GM21619 (cell line): ENCODE data around the gene CUEDC1.
A peak's percentile ranks its signal among the peaks of the same experiment; 100 is the strongest.

Source experiments
- ATAC-seq: cut with Tn5 transposase; IDR thresholded peaks from one replicate; pipeline ENCODE4 v1.9.1; 2021; ENCODE audit not compliant: unreplicated experiment

Gene CUEDC1

DNA sequence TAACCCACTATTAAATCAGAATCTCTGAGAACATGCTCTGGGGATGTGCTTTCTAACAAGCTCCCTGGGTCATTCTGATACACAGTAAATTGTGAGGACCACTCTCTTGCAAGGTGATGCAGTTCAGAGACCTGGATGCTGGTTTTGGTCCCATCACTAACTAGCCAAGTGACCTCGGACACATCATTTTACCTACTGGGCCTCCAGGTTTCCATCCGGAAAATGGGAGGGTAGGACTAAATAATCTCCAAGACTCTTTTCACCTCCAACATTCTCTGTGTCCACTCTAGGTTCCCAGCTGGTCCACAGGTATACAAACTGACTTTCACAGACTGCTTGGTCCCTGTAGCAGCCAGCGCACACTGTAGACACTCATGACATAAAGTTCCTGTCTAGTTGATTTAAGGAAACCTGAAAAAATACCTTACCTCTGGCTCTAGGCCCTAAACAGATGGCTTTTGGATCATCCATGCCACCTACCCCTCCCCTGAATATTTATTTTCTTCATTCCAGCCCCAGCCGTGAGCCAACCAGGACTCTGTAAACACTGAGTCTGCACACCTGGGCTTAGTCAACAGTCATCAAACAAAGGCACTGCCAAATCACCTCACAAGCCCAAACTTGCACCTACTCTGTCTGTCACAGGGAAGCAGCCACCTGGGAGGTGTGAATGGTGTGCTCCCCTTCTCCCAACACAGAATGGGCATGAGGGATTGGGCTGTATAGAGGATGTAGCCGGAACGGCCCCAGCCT, 54.0 kb downstream of the CUEDC1 start:
- ATAC-seq: no peak

- ATAC-seq: no peak
These were observed 55.4 kb downstream of the CUEDC1 start for GRCh38 chr17:57899822-57900221.

DNA sequence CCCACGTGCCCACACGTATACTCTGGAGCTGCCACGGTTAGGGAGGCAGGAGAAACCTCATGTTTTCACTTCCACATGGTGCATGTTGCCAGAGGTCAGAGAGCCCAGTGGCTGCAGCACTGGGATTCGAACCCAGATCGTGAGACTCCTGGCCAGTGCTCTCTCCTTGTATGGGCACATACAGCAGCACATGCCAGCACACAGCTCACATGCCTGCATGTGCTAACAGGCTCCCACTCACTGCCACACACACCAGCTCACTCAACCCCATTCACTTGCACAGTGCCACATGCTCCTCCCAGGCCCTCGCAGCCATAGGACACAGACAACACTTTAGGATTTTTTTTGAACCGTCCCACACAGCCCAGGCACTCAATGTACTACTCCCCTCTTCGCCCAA, 55.8 kb downstream of the CUEDC1 start:
- ATAC-seq: no peak

DNA sequence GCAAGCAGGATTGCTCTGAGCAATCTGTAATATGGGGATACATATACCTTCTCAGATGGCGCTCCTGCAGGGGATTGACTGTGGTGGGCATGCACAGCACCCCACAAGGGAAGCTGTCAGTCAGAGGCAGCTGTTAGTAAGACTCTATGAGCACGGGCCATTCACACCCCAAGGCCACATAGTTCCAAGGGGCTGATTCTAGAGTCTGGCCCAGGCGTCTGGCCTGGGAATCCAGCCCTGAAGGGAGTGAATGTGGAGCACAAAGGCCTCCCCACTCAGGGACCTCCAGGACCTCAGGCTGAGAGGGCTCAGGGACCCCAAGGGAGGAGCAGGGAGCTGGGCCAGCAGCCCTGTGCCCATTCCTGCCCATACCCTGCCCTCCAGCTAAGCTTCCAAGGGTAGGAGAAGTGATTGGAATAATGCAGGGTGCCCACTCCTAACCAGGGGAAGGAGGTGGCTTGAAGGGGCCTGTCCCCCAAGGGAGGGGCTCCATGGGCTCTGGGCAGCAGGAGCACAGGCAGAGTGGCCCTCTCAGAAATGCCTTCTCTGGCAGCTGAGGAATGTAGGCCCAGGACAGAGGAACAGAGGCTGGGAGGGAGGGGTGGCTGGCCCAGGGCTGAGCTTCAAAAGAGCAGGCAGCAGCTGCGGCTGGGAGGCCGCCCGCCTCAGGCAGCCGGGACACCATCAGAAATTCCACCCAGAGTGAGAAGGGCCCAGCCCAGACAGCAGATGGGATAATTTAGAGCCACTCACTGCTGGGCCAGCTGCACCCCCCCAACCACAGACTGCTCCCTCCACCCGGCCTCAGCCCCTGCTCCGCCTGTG, 56.5 kb downstream of the CUEDC1 start:
- ATAC-seq: no peak

DNA sequence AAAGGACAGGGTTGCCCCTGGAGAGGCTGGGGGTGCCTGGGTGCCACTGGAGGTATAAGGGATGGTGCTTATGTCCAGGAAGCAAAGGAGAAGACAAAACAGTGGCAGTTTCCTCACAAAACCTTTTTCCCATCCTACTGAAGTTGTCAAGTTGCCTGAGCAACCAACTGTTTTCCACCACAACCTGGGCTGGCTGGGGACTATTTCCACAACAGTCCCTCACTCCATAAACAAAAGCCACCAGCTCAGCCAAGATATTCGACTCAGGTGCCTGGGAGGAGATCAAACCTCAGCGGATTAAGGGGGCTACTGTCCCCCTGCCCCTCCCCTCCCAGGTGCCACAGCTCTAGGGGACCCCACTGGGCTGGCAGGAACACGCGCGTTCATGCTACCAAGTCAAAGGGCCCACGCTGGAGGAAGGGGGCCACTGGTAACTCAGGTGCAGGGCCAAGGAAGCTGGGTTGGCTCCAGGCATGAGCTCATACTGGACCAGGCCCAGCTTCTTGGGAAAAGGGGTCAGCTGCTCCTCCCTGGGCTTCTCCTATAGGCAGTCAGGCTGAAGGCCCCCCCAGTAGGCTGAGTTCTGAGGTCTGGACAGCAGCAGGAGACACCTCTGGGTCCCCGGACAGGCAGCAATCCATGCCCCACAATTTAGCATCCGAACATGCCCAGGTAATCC, 59.7 kb downstream of the CUEDC1 start:
- ATAC-seq: no peak

GRCh38 chr17:57894848-57895247, 60.4 kb downstream of the CUEDC1 start:
- no peak for ATAC-seq

GRCh38 chr17:57892820-57893595, 62.2 kb downstream of the CUEDC1 start:
- ATAC-seq: no peak

DNA sequence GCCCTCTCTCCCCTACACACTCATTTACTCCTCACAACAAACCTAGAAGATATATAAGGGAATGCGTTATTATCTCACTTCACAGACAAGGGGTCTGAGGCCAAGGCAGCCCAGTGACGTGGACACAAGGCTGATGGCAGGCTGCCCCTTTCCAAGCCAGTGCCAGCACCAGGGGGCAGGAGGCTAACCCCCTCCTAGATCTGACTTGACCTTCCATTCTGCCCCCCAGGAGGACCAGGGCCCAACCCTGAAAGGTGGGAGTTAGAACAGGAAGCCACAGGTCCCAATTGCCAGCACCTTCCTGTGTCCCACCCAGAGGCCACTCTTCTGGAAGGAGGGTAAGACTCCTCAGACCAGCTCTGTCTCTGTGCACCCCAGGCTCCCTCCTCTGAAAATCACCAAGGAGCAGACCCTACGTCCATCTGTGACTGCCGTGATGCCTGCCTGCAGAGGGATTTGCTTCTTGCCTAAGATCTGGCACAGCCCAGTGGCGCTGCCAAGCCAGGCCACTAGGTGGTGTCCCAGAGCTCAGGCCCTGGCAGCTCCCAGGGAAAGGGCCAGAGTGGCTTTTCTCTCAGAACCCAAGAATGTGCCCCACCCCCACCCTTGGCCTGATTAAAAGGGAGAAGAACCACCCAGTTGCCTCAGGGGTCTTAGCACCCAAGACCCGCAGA, 62.9 kb downstream of the CUEDC1 start:
- ATAC-seq: peak; percentile 47

DNA sequence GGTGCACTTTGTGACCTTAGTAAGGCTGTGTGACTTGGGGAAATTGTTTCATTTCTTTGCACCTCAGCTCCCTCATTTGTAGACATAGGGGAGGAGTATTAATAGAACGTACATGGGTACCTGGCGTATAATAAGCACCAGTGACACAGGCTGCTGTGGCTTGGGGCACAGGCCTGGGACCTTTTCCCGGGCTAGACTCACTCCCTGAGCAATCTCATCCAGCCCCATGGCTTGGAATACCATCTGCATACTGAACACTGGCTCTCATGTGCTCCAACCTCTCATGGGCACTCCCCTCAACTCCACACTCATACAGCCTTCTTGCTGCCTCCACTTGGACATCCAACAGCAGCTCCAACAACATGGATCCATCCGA, 64.4 kb downstream of the CUEDC1 start:
- no peak for ATAC-seq

DNA sequence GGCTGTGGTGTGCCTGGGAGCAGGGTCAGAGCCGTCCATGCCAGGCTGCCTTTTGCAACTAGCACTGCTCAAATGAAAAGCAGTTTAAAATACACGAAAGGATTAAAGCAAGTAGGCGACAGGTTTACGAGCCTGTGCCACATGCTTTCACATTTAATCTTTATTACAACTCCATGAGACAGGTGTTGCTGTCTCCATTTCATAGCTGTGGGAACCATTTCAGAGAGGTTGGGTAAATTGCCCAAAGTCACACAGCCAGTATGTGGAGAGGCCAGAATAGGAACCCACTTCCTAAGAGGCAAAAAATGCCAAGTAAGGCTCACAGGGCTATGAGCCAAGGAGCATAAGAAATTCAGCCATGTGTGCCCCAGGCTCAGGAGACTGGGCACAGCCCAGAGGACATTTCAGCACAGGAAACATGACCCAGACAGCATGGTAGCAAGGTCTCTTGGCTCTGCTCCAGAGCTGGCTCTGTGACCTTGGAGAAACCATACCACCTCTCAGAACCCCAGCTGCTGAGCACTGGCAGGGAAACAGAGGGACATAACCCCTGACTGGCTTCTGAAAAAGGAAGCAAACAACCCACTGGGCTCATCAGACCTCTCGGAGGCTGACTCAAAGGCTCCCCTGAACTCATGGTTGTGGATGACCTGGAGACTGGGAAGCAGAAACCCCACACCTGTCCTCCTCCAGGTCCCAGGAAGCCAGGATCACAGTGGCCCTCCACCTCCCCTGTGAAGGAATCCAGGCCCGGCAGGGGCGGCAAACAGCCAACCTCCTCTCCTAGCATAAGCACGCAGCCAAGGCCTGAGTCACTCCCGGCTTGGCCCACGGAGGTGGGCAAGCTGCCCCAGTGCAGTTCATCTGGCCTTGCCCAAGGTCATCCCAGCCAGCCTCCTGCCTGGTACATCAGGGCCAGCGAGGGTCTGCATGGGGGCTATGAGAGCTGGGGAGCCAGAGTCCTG, 65.0 kb downstream of the CUEDC1 start:
- no peak for ATAC-seq

DNA sequence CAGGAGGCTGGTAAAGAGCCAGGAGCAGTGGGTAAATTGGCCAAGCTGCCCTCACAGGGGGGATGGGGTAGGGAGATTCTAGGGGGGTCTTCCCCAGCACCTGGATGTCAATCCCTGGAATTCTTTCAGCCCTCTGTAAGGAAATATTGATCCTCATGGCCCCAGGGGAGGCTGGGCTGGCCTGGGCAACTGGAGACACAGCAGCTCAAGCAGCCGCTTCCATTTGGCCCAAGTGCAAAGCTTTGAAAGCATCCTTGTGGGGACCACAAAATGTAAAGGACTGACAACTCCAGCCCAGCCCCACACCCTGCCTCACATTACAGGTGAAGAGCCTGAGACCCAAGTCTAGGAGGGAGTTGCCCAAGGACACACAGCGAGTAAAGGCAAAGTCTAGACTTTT, 66.0 kb downstream of the CUEDC1 start:
- no peak for ATAC-seq

GRCh38 chr17:57888311-57889216, 66.6 kb downstream of the CUEDC1 start:
- no peak for ATAC-seq

DNA sequence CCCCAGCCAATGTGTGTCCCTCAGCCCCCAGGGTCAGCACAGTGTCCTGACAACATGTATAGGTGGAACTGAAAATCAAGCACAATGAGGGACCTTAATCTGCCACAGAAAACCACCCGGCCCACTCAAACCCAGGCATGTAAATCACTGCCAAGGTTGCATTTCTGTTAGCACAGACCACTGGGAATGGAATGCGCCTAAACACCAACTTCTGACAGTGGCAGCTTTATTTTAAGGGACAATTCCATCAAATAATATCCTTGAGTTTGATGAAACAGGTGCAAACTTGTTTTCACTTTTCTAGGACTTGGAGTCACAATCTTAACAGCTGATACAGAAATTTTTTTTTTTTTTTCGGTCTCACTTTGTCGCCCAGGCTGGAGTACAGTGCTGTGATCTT, 68.1 kb downstream of the CUEDC1 start:
- no peak for ATAC-seq

GRCh38 chr17:57886020-57886419, 69.2 kb downstream of the CUEDC1 start:
- no peak for ATAC-seq

DNA sequence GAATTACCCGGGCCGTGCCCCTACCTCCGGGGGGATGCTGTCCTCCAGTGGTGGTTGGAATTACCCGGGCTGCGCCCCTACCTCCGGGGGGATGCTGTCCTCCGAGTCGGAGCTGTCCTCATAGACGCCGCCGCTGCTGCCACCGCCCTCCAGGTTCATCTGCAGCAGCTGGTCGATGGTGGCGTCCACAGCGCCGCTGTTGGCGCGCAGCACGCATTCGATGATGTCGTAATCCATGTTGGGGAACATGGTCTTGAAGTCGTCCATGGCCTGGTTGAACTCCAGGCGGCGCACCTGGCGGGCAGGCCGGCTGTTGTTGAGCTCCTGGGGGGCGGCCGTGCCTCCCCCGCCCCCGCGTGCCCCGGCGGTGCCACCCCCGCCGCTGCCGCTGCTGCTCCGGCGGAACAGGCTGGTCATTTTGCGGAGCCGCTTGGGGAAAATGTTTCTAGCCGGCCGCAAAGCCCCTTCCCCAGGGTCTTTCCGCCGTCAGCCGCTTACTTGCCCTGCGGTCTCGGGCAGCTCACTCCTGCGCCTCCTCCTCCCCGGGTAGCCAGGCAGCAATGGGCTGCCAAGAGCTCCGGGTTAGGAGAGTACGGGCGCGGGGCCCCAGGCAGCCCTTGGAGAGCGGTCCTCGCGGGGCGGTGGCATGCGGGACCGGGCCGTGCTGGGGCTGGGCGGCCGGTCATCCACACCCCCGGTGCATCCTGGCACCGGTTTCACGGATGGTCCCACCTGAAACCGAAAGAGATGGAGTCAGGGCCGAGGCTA, 69.9 kb downstream of the CUEDC1 start:
- ATAC-seq: no peak

- ATAC-seq: no peak
These were observed 73.3 kb downstream of the CUEDC1 start for GRCh38 chr17:57881783-57882351.

DNA sequence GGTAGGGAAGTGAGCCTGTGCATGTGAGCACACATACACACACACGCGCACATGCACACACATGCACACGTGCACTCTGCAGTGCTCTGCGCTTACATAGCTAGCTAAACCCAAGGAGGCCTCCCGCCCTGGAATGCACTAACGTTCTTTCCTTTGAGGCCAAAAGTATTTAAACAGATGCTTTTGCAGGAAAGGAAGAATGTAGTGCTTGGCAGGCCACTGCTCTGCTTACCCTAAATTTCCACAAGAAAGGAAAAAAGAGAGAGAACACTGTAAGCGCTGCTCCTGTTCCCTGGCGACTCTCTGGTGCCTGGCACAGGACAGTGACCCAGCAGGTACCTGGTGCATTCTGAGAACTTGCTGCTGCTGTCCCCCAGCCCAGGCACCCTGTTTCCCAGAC, 74.1 kb downstream of the CUEDC1 start:
- ATAC-seq: no peak
